GM21723 (cell line): ENCODE data around the gene CAPN11.

Experiments
- ATAC-seq: cut with Tn5 transposase; IDR thresholded peaks from one replicate; pipeline ENCODE4 v1.9.1; 2021; ENCODE audit warnings: mild to moderate bottlenecking, moderate library complexity; ENCODE audit not compliant: unreplicated experiment

The CAPN11 gene

DNA sequence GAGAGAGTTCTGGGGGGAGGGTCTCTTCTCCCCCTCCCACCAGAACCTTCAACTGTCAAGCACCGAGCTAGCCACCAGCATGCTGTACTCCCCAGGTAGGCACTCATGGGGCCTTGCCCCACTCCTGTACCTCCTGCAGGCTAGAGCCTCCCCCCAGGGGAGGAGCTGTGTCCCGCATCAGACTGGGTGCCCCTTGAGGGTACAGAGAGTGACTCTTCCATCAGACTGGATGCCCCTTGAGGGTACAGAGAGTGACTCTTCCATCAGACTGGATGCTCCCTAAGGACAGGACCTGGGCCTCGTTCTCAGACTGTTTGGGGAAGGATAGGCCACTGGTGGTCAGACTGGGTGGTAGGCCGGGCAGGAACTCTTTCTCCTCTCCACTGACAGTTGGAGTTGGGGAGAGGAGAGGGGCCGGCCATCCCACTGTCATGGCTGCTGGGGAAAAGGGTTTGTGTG lies at the start of gene CAPN11:
Gene CAPN11 (plus strand): TSS at position 51 of the 459 bp plus-strand sequence. CDS start 29 bp downstream, at position 80.
- ATAC-seq: no peak

DNA sequence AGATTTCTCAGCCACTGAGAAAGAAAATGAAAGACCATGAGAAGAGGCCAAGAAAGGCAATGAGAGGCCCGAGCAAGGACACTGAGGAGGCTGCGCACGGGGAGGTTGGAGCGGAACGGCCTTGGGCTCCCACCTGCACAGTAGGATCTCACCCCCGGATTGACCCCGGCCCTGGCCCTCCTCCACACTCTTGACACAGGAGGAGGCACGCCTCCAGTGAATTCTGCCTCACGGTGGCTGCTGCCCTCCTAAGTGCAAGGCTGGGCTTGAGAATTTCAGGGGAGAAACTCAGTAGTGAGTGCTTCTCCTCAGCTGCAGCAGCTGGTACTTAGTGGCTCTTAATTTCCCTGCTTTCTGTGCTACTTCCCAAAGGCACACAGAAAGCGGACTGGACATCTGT lies 49.4 kb upstream of the CAPN11 start:
- ATAC-seq: no peak

DNA sequence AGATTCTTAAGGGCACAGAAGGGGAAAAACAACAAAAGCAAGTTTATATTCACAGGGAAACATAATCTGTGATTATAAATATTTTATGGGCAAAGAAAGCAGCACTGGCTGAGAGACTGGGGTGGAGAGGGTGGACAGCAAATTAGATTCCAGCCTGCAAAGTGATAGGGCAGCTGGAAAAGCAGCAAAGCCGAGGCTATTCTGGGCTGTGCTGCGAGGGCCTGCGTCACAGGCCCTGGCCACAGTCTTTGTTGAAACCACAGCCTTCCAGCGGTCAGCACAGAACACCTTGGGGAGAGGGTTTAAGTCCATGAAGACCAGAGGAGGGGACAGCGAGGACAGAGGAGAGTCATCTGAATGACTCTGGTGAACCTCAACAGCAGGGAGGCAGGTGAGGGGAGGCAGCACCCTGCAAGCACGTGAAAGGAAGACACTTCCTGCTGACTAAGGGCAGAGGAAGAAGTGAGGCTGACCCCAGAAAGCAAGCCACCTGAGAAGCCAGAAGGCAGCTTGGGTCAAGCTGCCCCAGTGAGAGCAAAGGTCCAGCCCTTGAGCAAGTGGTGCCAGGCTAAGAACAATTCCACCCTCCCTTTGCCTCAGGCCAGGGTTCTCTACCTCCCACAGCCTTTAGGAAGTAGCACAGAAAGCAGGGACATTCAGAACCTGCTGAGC lies 48.5 kb upstream of the CAPN11 start:
- ATAC-seq: no peak

DNA sequence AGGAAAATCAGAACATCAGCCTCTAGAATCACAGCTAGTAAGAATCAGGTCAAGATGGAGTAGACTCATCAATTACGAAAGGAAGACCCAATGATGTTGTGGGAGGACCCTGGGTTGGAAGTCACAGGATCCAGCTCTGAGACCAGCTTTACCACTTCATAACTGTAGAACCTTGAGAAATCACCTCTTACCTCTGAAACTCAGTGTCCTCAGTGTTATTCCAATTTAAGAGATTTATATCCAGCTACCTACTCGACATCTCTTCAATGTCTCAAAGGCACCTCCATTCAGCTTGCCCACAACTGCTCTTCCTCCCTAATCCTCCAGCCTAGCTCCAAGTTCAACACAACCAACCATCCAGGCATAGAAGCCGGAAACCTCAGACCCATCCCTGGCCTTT lies 47.7 kb upstream of the CAPN11 start:
- ATAC-seq: no peak

DNA sequence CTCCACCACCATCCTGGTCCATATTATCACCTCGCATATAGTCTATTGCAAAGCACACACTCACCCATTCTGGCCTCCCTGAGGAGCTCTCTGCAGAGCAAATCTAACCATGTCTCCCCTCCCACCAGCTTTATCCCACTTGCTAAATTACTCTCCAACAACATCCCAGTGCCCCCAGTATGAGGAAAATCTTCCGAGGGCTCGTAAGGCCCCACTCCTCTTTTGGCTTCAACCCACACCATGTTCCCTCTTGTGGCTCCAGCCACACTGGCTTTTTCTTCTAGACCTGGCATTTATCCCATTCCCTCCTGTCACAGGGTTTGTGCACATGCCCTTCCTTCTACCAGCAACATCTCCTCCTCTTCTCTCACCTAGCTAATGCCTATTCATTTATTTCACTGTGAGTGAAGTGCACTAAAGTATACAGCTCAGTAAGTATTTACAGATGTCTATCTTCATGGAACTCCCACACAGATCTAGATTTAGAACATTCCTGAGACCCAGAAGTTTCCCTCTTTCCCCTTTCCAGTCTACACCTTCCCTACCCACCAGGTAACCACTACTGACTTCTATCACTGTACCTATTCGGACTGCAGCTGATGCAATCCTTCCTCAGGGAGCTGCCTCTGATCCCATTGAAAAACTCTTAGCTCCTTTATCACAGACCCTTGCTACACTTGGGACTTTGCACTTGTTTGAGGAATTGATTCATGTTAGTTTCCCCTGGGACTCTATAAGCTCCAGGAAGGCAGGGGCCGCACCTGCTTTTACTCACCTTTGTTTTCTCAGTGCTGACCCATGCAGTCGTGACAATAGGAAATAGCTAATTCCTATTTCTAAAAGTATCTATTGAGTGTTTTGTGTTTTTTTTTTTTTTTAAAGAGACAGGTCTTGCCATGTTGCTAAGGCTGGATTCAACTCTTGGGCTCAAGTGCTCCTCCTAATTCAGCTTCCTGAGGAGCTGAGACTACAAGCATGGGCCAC lies 46.9 kb upstream of the CAPN11 start:
- ATAC-seq: no peak

DNA sequence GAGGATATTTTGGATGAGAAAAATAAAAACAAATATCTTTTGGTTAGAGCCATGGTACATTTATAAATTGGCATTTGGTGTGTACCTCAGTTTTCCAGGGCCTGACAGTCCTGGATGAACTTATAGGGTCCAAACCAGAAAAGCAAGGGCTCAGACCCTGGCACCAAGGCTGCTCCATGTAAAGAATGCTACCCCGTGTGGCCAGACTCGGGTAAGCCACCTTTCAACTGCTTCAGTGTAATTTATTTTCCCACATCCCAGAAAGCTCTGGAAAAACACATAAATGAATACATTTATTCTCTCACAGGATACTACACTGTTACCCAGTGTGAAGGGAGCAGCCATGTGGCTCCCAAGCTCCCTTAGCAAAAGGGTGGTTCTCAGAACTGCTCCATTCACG lies 45.2 kb upstream of the CAPN11 start:
- ATAC-seq: no peak

DNA sequence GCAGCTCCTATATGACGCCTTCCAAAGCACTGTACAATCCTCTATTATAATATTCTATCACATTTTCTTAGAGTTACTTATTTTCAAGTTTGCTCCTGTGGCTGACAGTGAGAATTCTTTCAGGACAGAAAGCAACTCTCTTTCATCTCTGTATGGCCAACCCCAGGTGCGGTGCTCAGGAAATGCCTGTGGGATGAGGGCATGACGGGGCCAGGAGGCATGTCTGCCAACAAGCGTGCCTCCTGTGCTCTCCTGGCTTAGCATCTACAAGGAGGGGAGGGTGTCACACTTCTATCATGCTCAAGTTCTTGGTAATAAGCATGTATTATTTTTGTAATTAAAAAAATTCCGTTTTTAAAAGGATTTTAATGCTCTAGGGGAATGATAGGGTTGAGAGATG lies 42.8 kb upstream of the CAPN11 start:
- no peak for ATAC-seq

DNA sequence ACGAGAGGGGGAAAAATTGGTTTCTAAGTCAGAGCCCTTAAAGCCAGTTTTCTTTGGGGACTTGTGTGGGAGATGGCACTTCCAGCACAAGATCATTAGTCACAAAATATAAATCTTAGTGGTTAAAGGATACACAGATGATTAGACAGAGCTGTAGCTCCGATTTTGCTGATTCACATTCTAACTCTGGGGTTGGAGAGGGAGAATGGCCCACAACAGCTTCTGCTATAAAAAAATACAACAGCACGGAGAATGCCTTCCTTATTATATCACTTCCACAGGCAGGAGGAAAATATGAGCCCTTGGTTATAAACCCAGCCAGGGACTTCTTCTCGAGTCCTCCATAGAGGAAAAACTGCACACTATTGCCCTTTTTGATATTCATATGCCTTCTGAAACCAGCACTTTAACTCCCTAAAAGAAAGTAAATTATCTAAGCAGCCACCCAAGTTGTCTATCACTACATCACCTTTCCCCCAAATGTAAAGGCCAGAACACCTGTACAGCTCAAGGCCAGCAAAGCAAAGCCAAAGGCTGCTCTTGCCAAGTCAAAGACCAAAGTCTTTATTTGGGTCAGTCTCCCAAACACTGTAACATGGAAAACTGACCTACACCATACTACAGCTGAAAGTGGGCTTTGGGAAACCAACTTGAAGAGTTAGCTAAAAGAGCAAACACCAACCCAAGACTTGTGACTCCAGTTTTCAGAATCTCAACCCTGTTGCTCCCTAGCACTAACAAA lies 41.8 kb upstream of the CAPN11 start:
- ATAC-seq: no peak

DNA sequence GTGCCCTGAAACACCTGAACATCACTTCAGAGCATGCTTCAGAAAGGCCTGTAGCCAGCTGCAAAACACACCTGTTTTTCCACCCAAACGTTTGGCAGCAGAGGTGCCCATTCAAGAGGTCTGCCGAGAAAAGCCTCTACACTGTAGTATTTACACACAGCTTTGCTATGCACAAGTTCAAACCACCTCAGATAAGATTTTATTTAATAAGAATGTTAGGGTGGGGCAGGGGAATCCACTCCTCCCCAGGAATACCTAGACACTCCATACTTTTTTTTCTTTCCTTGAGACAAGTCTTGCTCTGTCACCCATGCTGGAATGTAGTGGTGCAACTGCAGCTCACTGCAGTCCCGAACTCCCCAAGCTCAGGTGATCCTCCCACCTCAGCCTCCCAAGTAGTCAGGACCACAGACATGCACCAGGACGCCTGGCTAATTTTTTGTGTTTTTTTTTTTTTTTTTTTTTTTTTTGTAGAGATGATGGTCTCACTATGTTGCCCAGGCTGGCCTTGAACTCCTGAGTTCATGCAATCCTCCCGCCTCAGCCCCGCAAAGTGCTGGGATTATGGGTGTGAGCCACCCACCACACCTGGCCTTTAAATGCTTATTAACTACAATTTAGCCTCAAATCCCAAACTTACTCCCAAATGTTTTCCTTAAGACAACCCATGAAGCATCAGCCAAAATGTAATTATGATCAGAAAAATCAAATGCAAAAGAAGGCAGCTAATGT lies 41.1 kb upstream of the CAPN11 start:
- no peak for ATAC-seq

DNA sequence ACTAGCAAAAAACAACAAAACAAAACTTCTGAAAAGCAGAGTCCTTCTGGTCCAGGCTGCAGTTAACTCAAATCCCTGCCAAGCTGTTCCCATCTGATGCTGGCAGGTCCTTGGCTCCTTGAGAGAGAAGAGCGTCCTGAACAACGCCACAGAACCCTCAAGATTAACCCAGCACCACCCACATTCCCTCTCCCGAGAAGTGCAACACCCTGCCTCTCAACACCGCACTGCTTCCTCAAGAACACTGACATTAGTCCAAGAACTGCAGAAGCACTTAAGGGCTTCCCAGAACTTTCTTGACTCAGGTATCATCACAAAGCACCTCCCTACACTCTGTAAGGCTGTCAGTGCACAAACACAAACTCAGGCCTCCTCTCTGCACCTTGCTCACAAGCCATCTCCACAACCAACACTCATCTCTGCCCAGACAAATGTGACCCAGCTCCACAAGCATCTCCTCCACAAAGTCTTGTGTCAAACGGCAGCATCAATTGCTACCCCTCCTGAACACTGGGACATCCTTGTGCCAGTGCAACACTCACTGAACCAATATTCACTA lies 38.8 kb upstream of the CAPN11 start:
- ATAC-seq: no peak

DNA sequence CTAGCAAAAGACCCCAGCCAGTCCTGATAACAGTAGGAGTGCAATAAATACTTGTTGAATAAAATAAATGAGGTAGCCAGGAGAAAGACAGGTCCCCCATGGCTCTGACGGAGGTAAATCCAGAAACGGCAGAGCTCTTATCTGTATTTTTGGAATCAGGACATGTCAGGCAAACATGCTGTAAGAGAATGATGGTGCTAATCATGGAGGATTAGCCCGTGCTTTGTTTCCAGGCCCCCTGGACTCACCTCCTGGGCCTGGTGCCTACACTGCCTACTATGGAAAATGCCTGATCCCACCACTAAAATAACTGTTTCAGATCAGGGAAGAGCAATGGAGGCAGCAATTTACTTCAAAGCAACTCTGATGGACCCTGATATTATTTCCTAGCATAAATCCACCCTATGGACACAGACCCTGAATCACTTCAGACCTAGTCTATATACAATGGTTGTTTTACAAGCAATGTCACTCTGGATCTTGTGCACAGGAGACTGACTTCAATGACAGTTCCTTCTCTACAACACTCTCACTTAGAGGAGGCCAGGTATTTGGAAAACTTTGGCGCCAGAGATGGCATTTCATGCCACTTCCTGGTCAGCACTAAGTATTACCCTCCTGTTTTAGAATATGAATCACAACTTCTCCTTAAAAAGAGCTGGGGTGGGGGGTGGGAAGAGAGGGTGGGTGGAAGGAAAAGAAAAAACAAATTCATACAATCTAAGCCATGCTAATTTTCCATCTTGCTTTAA lies 37.8 kb upstream of the CAPN11 start:
- no peak for ATAC-seq

DNA sequence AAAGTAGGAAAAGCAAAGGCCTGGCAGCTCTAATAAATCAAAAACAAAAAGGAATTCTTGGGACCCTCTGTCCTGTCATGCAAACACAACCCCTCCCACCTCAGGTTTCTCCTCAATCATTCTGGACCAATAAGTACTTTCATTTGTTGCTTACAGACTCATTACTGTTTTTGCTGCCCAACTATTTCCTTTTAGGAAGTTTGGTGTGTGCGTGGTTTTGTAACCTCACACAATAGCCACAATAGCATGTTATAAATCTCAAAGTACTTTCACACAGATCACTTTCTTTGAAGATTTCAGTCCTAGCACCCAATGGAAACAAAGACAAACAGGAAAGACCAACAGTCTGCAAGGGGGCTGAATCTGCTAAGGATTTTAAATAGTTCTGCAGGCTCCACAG lies 35.8 kb upstream of the CAPN11 start:
- ATAC-seq: no peak

DNA sequence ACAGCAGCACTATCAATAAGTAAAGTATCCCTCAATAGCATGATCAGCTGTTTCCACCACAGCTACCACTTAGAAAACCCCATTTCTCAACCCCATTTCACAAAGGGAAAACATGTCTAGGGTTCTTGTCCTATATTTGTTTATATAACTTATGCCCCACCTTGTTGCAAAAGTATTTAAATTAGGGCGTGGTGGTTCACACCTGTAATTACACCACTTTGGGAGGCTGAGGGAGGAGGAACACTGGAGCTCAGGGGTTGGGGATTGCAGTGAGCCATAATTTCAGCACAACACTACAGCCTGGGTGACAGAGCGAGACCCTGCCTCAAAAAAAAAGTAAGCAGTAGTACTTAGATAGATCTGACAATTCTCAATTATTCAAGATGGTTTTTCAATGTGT lies 35.1 kb upstream of the CAPN11 start:
- no peak for ATAC-seq

DNA sequence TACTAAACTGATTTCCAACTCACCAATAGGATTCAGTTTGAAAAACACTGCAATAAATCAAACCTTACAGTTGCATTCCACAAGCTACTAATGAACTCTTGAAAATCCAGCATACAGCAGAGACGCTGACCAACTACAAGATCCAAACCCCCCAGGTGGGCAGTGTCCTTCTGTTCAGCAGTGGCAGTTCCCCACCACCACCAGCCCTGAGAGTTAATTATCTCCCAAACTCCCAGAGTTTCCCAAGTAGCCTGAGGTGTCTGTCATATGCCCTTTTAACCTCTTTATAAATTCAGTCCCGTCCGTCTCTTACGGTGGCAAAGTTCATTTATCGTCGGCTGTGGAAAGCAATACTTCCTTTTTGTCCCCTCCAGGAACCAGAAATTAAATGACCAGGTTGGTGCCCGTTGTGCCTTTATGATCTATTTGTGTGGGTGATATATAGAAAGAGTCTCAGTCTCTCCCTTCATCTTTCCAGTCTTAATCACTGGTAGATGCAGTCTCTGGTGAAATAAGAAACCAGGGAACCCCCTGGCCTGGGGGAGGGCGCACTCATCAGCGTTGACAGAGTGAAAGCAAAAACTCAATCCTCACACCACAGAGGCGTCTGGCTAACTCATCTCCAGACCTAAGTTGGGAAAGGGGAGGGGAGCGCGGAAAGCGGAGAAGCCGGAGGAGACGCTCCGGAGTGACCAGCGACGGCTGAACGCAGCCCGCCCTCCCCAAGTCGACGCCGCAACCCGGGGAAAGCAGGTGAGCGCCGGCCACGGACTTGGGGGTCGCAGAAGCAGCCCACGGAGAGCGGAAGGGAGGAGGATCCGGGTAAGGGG lies 32.1 kb upstream of the CAPN11 start:
- ATAC-seq: peak; percentile 55

DNA sequence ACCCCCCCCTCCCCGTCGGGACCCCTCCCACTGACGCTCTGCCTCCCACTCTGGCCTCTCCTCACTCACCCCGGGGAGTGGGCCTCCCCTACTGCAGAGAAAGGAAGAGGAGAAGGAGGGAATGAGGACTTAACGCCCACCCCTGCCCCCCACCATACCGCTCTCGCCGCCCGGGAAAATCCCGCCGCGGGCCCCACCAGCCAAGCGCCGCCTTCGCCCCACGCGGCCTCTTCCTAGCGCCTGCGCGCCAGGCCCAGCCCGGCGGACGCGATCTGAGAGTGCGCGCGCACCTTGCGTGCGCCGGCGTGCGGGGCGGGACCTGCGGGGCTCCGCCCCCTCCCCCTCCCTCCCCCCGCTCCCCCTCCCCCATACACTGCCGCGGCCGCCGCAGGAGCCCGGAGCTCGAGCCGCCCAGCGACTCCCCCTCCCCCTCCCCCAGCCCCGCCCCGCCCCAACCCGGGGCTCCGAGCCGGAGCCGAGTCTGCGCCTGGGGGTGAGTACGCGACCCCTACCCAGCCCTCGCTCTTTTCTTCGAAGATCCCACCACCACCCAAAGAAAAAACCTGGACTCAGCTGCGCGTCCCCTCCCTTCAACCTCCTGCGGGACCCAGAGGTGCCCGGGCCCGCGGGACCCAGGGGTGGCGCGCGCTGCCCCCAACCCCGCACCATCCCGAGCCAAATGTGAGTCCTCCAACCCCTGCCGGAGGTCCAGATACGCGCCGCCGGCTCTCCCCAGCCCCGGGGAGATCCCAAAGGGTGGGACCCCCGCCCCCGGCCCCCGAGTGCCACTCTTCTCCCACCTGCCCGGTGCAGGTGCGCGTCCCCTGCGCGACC lies 31.2 kb upstream of the CAPN11 start, which contains the start of the genes MRPL14 and TMEM63B:
Gene MRPL14 (minus strand): TSS at position 267 of the 834 bp plus-strand sequence. CDS start 10,841 bp downstream, outside the sequence.
Gene TMEM63B (plus strand): TSS at position 369 of the 834 bp plus-strand sequence. CDS start 7,031 bp downstream, outside the sequence.
- peak; percentile 66 for ATAC-seq

DNA sequence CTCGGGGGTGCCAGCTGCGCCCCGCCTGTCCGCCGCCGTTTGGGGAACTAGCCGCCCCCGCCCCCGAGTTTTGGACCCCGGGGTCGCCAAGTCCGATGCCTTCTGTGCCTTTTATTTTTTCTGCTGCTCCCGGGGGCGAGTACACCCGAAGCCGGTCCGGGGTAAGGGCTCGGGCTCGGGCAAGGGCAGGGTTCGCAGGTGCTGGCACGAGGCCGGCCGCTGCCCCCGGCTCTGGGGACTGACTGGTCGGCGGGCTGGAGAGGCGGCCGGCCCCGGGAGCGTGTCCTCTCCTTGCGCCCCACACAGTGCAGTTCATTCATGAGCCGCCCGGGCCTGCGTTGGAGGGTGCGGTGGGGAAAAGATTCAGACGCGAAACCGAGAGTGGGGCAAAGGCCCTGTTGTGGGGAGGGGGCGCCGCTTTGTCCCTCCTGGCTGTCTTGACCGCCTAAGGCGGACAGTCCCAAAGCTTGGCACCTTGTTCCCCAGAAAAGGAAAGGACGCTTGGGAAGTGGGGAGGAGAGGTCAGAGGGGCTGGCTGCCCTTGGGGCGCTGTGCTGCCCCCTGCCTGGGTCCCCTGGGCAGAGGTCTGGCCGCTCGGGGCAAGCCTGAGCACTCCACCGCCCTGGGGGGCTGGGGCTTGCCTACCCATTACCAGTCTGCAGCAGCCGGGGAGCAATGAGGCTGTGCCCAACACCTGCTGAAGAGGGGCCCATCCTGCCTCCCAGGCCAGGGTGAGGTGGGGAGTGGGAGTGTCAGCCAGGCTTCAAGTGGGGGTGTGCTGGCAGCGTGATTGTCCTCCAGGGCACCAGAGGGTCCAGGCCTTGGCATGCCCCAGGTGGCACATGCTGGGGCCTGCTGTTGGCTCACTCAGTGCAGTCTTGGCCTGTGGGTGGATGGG lies 30.4 kb upstream of the CAPN11 start:
- ATAC-seq: no peak
